Stomach smooth muscle (tissue), 2 donors: ENCODE data around the gene PDLIM5.
"Not testable (repeated sequence)": the region's sequence is repeated elsewhere in the genome, so short reads cannot be mapped to it uniquely, and the experiment has no call there.

Experiments used
- H3K27ac ChIP-seq: one replicate; pipeline ENCODE4 v1.7.0; 2013; ENCODE audit warnings: mild to moderate bottlenecking, low read length, inconsistent platforms
- H3K27me3 ChIP-seq, 2 donors: one replicate each; pipeline ENCODE4 v1.7.0; 2013; ENCODE audit warnings: low read length in 2 of 2; ENCODE audit not compliant: insufficient read depth in 2 of 2, control insufficient read depth in 1 of 2
- H3K36me3 ChIP-seq, 2 donors: one replicate each; pipeline ENCODE4 v1.7.0; 2013; ENCODE audit warnings: low read length in 2 of 2; ENCODE audit not compliant: control insufficient read depth in 2 of 2, insufficient read depth in 2 of 2
- H3K4me1 ChIP-seq: one replicate; pipeline ENCODE4 v1.7.0; 2013; ENCODE audit warnings: low read length; ENCODE audit not compliant: control insufficient read depth, insufficient read depth
- H3K4me3 ChIP-seq, 2 donors: one replicate each; pipeline ENCODE4 v1.7.0; 2013; ENCODE audit warnings: low read length in 2 of 2
- H3K9ac ChIP-seq, 2 donors: one replicate each; pipeline ENCODE4 v1.7.0; 2013; ENCODE audit warnings: low read length in 2 of 2, mild to moderate bottlenecking in 1 of 2
- H3K9me3 ChIP-seq, 2 donors: one replicate each; pipeline ENCODE4 v1.7.0; 2013; ENCODE audit warnings: low read length in 2 of 2; ENCODE audit not compliant: control insufficient read depth in 2 of 2
- donor health status: healthy.
- donor health status: Pancreatic carcinoma.

The PDLIM5 gene

DNA sequence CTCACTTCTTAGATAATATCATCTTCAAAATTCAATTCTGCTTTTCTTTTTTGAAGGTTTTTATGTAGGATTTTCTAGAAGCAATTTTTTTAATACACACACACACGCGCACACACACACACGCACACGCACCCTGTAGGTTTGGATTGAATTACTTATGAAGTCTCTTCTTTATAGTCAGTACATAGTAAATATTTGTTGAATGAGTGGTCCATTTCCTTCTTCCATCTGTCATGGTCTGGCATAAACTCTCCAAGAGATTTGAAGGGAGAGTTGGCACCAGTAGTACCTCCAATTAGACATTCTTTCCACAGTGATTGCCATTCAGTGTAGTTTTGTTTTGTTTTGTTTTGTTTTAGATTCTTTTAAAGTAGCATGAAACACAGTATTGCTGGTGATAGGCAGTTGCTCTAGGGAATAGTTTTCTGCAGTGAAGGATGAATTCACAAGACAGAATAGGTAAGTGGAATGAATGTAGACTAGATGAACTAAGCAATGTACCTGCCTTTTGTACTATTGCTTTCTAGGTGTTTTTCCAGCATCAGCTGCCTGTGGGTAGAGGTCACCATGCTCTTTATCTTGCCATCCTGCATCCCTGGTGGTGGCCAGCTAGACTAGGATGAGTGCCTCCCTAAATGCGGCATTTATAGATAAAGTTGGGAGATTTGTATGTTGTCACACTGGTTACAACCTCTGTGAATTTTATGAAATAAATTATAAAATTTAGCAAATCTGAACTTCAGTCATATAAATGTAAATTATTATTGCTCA is 20.5 kb downstream of the PDLIM5 start:
- Histone ChIP-seq H3K36me3 (no peaks in the 10 kb centered on the region), H3K9me3 (no peaks in the 10 kb centered on the region), H3K4me3 (no peak overlapping the region), H3K27me3 (no peaks in the 10 kb centered on the region), H3K27ac (no peak overlapping the region), H3K9ac (no peak overlapping the region), H3K4me1 (peaks cover 13% of the 10 kb centered on the region)

DNA sequence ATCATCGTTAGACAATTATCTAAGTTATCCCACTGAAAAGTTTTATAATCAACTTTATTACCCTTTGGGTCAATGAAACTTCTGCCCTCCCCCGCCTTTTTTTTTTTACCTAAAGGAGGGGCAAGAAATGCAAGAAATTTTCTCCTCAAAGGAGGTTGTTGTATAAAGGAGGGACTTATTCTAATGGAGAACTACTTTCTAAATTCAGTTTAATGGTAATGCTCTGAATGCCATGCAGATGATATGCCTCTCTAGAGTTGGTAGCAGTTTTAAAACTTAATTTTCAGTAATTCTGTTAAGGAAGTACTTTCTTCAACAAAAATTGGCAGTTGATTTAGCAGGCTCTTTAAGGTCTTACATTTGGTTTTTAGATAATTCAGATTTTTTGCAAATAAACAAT is 23.3 kb downstream of the PDLIM5 start:
- H3K36me3 ChIP-seq = no peaks in the 10 kb centered on the region
- H3K27me3 ChIP-seq = no peaks in the 10 kb centered on the region
- peaks cover 6% of the 10 kb centered on the region for H3K4me1 ChIP-seq
- H3K9me3 ChIP-seq = no peaks in the 10 kb centered on the region
- no peak overlapping the region for H3K27ac ChIP-seq
- no peak overlapping the region for H3K4me3 ChIP-seq
- H3K9ac ChIP-seq = no peak overlapping the region

DNA sequence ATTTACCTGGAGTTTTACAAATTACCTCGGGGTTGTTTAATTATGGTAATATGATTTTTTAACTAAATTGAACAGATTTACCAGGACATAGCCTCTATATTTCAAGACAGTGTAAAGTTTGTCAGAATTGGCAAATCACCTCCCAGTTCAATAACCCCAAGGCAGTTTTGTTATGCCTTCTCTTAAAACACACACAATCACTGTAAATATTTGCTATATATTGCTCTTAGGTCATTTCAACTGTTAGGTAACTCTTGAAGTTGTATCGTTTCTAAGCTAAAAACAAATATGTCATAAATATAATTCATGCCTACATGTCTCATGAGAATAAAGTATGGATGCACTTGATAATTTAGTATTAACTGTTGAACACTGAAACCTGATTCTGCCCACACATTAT is 24.1 kb downstream of the PDLIM5 start:
- Histone ChIP-seq H3K36me3 (no peaks in the 10 kb centered on the region), H3K4me1 (peaks cover 12% of the 10 kb centered on the region), H3K9me3 (no peaks in the 10 kb centered on the region), H3K9ac (no peak overlapping the region), H3K27ac (no peak overlapping the region), H3K4me3 (no peak overlapping the region), H3K27me3 (no peaks in the 10 kb centered on the region)

DNA sequence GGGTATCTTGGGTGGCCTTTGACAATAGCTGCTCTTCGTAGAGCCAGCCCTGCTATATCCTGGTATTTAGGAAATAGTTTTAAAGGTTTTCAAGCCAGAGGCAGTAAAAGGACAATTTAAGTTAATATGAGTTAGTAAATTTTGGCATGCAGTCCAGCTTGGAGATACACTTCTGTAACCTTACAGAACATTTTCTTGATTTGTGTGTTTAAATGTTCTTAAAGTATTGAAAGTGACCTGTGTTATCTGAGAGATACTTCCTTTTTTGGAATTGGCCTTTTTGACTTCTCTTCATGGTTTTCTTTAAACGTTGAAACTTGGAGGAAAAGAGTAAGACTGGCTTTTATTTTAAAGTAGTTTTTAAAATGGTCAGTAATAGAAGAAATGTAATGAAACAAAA is 25.5 kb downstream of the PDLIM5 start:
- Histone ChIP-seq H3K9ac (no peak overlapping the region), H3K4me3 (no peak overlapping the region), H3K27ac (no peak overlapping the region), H3K9me3 (no peaks in the 10 kb centered on the region), H3K4me1 (peaks cover 12% of the 10 kb centered on the region), H3K36me3 (no peaks in the 10 kb centered on the region), H3K27me3 (no peaks in the 10 kb centered on the region)

DNA sequence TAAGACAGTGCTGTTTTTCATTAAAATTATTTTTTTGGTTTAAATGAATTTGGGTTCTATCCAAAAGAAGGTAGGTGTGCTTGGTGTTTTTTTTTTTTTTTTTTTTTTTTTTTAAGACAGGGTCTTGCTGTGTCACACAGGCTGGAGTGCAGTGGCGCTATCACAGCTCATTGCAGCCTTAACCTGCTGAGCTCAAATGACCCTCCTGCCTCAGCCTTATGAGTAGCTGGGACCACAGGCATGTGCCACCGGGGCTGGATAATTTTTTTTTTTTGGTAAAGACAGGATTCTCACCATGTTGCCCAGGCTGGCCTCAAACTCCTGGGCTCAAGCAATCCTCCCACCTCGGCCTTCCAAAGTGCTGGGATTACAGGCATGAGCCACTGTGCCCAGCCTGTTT is 27.1 kb downstream of the PDLIM5 start:
- not testable (repeated sequence) for H3K4me3 ChIP-seq, H3K9me3 ChIP-seq, H3K27me3 ChIP-seq, H3K27ac ChIP-seq, H3K36me3 ChIP-seq, H3K9ac ChIP-seq
- H3K4me1 ChIP-seq = peaks cover 12% of the 10 kb centered on the region

DNA sequence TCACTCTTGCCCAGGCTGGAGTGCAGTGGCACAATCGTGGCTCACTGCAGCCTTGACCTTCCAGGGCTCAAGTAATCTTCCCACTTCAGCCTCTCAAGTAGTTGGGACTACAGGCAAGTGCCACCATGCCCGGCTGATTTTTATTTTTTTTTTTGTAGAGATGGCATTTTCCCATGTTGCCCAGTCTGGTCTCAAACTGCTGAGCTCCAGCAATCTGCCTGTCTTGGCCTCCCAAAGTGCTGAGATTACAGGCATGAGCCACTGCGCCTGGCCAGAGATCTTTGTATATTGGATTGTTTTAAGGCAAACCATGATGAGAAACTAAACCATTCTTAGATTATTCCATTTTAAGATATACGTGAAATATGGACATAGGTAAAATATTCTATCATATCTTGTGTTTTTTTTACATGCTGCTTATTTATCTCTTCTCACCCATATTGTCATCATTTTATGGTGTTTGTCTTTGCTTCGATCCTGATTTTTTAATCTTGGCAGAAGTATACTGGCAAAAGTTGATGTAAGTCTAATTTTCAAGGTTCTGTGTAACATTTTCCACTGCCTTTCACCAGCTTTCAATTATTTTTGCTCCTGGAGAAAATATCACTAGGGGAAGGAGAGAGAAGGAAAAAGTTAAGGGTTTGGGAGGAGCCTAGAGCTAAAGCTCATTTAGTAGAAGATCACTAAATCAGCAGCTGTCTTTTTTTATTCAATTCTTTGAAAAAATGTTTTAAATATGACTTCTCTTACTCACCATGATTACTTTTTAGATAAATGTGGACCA is 27.8 kb downstream of the PDLIM5 start:
- H3K4me3 ChIP-seq = no peak overlapping the region
- H3K4me1 ChIP-seq = peaks cover 12% of the 10 kb centered on the region
- H3K27me3 ChIP-seq = no peaks in the 10 kb centered on the region
- no peaks in the 10 kb centered on the region for H3K9me3 ChIP-seq
- H3K9ac ChIP-seq = no peak overlapping the region
- H3K27ac ChIP-seq = no peak overlapping the region
- H3K36me3 ChIP-seq = no peaks in the 10 kb centered on the region

DNA sequence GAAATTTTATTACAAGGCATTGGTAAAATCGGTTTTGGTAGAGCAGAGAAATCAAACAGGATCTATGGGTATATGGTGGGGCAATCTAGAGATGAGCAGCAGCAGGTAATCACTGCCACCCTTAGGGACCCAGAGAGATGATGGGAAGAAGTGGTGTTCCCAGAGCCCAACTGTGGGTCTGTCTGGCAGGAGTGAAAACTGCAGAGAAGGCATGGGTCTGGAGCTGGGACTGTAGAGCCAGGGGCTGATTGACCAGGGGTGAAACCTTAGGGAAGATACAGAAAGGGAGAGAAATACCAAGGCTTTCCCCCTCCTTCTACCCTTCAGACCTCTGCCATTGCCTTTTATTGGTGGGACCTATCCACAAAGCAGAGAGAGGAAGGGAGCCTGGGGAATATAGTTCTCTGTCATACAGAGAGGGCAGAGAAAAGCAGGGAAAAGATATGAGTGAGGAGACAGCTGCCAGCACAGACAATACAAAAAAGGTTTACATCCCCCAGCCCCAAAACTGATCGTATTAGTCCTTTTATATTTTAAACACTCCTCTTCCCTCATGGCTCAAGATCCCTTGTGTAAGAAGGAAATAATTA is 28.7 kb downstream of the PDLIM5 start:
- Histone ChIP-seq H3K4me1 (peaks cover 12% of the 10 kb centered on the region), H3K27me3 (no peaks in the 10 kb centered on the region), H3K4me3 (no peak overlapping the region), H3K9ac (no peak overlapping the region), H3K36me3 (no peaks in the 10 kb centered on the region), H3K27ac (no peak overlapping the region), H3K9me3 (no peaks in the 10 kb centered on the region)

DNA sequence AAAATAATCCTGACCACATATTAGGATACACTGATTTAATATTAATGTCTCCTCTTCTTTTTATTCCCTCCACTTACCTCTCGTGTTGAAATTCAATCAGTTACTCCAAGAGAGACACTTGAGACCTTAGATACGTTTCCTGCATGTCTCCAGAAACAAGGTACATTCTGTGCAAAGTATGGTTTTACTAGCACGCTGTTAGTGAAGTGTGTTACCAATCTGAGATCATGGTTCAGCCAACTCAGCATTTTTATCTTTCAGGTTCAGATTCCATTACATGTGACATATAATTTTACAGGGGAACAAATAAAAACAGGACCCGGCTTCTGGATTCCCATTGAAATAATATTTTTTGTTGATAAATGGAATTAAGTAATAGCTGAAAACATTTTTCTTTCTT is 32.2 kb downstream of the PDLIM5 start:
- H3K4me1 ChIP-seq = peaks cover 6% of the 10 kb centered on the region

DNA sequence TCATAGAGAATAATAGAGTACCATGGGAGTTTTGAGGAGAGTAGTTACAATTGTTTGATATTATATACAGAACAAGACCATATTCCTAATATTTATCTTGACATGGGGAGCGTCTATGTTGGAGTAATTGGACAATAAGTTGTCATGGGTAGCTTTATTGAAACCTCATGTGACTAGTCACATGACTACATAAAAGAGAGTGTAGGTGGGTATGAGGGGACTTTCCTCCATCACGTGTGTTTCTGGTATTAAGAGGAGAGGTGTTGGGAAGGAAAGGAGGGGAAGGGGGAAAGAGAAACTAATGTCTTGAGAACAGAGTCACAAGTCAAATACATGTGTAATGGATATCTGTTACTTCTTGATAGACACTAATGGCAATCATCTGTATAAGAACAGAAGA is 33.1 kb downstream of the PDLIM5 start:
- peaks cover 6% of the 10 kb centered on the region for H3K4me1 ChIP-seq

More for the DNA sequence above, 32.2 kb downstream of the PDLIM5 start:
- H3K27ac ChIP-seq = no peak overlapping the region
- H3K9ac ChIP-seq = no peak overlapping the region
- no peaks in the 10 kb centered on the region for H3K9me3 ChIP-seq
- H3K27me3 ChIP-seq = no peaks in the 10 kb centered on the region
- no peak overlapping the region for H3K4me3 ChIP-seq
- no peaks in the 10 kb centered on the region for H3K36me3 ChIP-seq

DNA sequence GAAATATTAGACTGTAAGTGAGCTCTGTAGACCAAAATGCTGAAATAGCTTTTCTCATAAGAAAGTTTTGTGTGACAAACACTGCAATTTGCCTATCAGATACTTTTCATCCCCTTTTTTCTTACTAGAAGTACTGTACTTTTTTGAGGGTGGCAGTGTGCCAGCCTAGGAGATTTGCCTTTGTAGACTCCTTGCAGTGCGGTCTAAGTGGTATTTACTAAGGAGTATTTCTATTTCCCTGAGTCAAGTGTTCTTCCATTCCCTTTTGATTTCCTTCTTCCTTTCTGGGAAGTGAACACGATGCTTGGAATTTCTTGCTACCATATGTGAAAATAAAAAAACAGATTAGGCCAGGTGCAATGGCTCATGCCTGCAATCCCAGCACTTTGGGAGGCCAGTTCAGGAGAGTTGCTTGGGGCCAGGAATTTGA is 34.6 kb downstream of the PDLIM5 start:
- no peak overlapping the region for H3K4me3 ChIP-seq
- H3K36me3 ChIP-seq = no peaks in the 10 kb centered on the region
- no peak overlapping the region for H3K9ac ChIP-seq
- no peaks in the 10 kb centered on the region for H3K27me3 ChIP-seq
- peaks cover under 1% of the 10 kb centered on the region for H3K4me1 ChIP-seq
- no peaks in the 10 kb centered on the region for H3K9me3 ChIP-seq
- H3K27ac ChIP-seq = no peak overlapping the region

More for the DNA sequence above, 33.1 kb downstream of the PDLIM5 start:
- no peaks in the 10 kb centered on the region for H3K36me3 ChIP-seq
- H3K27ac ChIP-seq = no peak overlapping the region
- H3K9ac ChIP-seq = no peak overlapping the region
- H3K4me3 ChIP-seq = no peak overlapping the region
- no peaks in the 10 kb centered on the region for H3K9me3 ChIP-seq
- H3K27me3 ChIP-seq = no peaks in the 10 kb centered on the region
